ENCODE data around the gene NOSTRIN. TPM values are rescaled to one million over a fixed set of nuclear protein-coding genes. Genes with fewer than 3 reads are reported as not detected.

Gene NOSTRIN
- total and polyA plus RNA-seq, 9 donors: 10.0 to 29.8 (median 20.0) TPM

DNA sequence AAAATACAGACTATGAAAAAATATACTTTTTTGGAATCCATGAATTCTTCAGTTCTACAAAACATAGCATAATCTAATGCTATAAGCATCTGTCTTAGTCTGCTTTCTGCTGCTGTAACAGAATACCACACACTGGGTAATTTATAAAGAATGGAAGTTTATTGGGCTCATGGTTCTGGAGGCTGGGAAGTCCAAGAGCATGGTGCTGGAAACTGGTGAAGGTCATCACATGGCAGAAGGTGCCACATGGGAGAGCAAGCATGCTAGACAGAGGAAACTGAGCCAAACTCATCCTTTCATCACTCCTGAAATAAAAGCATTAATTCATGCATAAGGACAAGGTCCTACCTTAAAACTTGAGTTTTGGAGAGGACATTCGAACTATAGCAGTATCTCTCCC is 26.6 kb upstream of the NOSTRIN start:
- WGBS, 3 donors: 0% methylated on average over 1 of the region's 1 CpG
- Histone ChIP-seq H3K27me3 (no peaks in the 10 kb centered on the region), H3K9me3 (no peaks in the 10 kb centered on the region), H3K4me3 (no peak overlapping the region), H3K27ac (no peak overlapping the region), H3K36me3 (no peaks in the 10 kb centered on the region), H3K4me1 (ENCODE audit: insufficient read depth) (no peaks in the 10 kb centered on the region)
- DNase-seq: no peak
- TF ChIP-seq POLR2A (IDR thresholded peaks at IDR 0.05): no peak
- intact Hi-C loops (cut with DNase I): loop anchor here in 1 of 4 donors (10.0 kb wide), 1 partner anchor 139 kb away; no protein-coding TSS in a partner anchor

DNA sequence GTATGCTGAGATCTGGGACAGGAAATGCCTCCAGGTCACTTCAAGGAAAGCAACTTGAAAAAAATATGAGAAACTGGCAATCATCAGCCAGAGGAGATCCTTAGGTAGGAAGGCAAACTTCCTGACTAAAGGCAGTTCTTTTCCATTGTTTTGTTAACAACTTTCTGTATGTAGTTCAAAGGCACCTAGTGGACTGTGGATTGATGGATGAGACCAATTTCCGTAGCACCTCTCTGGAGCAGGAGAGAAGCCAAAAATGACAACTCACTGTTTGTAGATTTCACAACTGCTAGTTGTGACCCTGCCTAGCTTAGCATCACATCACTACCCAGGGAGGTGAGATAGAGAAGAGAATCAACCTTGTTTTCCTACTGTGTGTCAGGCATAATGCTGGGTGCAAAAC is 21.8 kb upstream of the NOSTRIN start:
- Histone ChIP-seq H3K9me3 (no peaks in the 10 kb centered on the region), H3K4me3 (no peak overlapping the region), H3K27ac (no peak overlapping the region), H3K4me1 (ENCODE audit: insufficient read depth) (no peaks in the 10 kb centered on the region), H3K36me3 (no peaks in the 10 kb centered on the region), H3K27me3 (no peaks in the 10 kb centered on the region)
- TF ChIP-seq, protein P1, sequence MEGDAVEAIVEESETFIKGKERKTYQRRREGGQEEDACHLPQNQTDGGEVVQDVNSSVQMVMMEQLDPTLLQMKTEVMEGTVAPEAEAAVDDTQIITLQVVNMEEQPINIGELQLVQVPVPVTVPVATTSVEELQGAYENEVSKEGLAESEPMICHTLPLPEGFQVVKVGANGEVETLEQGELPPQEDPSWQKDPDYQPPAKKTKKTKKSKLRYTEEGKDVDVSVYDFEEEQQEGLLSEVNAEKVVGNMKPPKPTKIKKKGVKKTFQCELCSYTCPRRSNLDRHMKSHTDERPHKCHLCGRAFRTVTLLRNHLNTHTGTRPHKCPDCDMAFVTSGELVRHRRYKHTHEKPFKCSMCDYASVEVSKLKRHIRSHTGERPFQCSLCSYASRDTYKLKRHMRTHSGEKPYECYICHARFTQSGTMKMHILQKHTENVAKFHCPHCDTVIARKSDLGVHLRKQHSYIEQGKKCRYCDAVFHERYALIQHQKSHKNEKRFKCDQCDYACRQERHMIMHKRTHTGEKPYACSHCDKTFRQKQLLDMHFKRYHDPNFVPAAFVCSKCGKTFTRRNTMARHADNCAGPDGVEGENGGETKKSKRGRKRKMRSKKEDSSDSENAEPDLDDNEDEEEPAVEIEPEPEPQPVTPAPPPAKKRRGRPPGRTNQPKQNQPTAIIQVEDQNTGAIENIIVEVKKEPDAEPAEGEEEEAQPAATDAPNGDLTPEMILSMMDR (IDR thresholded peaks at IDR 0.05): no peak
- TF ChIP-seq POLR2A (IDR thresholded peaks at IDR 0.05) (no peak), EP300 (IDR thresholded peaks at IDR 0.05) (no peak)
- intact Hi-C loops (cut with DNase I): no loop called here
- DNase-seq: no peak
- 85 to 94% (median 93%) methylated on average over 1 of the region's 1 CpG for WGBS, 3 donors

DNA sequence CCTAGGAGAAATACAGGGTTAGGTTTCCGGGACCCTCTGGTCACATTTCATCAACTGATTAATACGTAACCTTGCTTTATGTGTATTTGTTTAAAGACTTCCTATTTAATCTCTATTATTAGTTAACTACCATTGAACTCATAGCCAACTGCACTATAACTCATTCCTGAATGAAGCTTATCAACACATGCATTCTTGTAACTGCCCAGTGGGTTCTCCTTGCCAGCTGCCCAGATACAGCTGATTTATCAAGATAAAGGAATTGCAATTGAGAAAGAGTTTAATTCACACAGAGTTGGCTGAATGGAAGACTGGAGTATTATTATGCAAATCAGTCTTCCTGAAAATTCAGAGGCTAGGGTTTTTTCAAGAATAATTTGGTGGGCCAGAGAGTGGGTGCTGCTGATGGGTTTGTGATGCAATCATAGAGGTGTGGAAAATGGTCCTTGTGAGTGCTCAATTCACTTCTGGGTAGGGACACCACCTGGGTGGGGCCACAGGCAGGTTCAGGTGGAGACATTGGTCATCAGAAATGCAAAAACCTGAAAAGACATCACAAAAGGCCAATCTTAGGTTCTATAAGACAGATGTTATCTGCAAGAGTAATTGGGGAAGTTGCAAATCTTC is 21.1 kb upstream of the NOSTRIN start:
- H3K27me3 ChIP-seq: no peaks in the 10 kb centered on the region
- intact Hi-C loops (cut with DNase I): no loop called here
- 89 to 95% (median 91%) methylated on average over 2 of the region's 2 CpGs for WGBS, 3 donors
- H3K27ac ChIP-seq: no peak overlapping the region
- no peak for DNase-seq
- no peaks in the 10 kb centered on the region for H3K9me3 ChIP-seq
- H3K4me3 ChIP-seq: no peak overlapping the region
- TF ChIP-seq EP300 (IDR thresholded peaks at IDR 0.05): no peak
- TF ChIP-seq POLR2A (IDR thresholded peaks at IDR 0.05): no peak
- TF ChIP-seq, protein P1 (IDR thresholded peaks at IDR 0.05): no peak
- H3K36me3 ChIP-seq: no peaks in the 10 kb centered on the region
- H3K4me1 ChIP-seq (ENCODE audit: insufficient read depth): no peaks in the 10 kb centered on the region

DNA sequence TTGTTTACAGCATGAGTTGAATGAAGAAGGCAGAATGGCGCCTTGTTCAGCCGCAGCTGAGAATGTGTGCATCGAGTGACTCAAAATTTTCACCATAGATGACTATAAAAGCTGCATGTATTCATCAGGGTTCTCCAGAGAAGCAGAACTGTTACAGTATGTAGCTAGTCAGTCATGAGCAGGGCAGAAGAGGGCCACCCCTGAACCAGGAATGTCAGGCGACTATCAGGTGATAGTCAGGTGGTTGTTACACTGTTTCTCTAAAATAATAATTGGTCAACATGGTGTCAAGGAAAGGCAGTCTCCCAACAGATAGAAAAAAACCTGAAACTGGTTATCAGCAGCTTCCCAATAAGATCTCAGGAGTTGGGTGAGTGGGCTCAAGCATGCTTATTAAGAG is 20.2 kb upstream of the NOSTRIN start:
- Histone ChIP-seq H3K4me3 (no peak overlapping the region), H3K9me3 (no peaks in the 10 kb centered on the region), H3K27ac (no peak overlapping the region), H3K36me3 (no peaks in the 10 kb centered on the region), H3K27me3 (no peaks in the 10 kb centered on the region), H3K4me1 (ENCODE audit: insufficient read depth) (no peaks in the 10 kb centered on the region)
- 95 to 98% (median 96%) methylated on average over 4 of the region's 4 CpGs for WGBS, 3 donors
- TF ChIP-seq, protein P1 (IDR thresholded peaks at IDR 0.05): no peak
- no peak for TF ChIP-seq POLR2A (IDR thresholded peaks at IDR 0.05)
- no peak for TF ChIP-seq EP300 (IDR thresholded peaks at IDR 0.05)
- DNase-seq: no peak
- intact Hi-C loops (cut with DNase I): no loop called here

DNA sequence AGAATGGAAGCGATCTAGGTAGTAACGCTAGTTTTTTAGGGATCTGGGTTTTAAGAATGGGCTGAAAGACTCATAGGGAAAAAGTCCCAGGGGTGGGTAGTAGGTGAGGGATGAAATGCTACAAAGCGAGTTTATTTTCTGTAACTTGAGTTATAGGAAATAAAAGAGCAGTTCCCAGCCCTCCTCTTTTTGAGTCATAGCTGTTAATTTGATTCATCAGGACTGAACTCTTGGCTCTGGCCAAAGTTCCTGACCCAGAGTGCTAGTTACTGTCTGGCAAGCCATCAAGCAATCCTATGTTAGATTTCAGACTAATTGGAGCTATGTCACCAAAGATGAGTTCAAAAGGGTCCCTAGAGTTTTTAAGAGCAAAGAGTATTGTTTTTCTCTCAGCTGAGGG is 17.4 kb upstream of the NOSTRIN start:
- DNase-seq: no peak
- Histone ChIP-seq H3K27me3 (no peaks in the 10 kb centered on the region), H3K4me3 (no peak overlapping the region), H3K27ac (no peak overlapping the region), H3K9me3 (no peaks in the 10 kb centered on the region), H3K4me1 (ENCODE audit: insufficient read depth) (no peaks in the 10 kb centered on the region), H3K36me3 (no peaks in the 10 kb centered on the region)
- intact Hi-C loops (cut with DNase I): no loop called here
- TF ChIP-seq, protein P1 (IDR thresholded peaks at IDR 0.05): no peak
- TF ChIP-seq EP300 (IDR thresholded peaks at IDR 0.05) (no peak), POLR2A (IDR thresholded peaks at IDR 0.05) (no peak)
- WGBS, 3 donors: 73 to 82% (median 76%) methylated on average over 3 of the region's 3 CpGs

All from ovary (tissue), 9 donors.